ENCODE data around the gene COL5A1.
"Not testable (repeated sequence)": the region's sequence is repeated elsewhere in the genome, so short reads cannot be mapped to it uniquely, and the experiment has no call there.

The COL5A1 gene

GRCh38 chr9:134680393-134681060 is 38.9 kb downstream of the COL5A1 start:
- DNase-seq: no peak

- DNase-seq: no peak
These were observed 39.6 kb downstream of the COL5A1 start for GRCh38 chr9:134681061-134681661.

GRCh38 chr9:134682026-134682425 is 40.4 kb downstream of the COL5A1 start:
- DNase-seq: no peak

GRCh38 chr9:134682651-134683364 is 41.2 kb downstream of the COL5A1 start:
- DNase-seq: no peak

GRCh38 chr9:134683714-134684374 is 42.2 kb downstream of the COL5A1 start:
- no peak for DNase-seq

GRCh38 chr9:134684375-134684723 is 42.7 kb downstream of the COL5A1 start:
- DNase-seq: no peak

- not testable (repeated sequence) for DNase-seq
These were observed 43.3 kb downstream of the COL5A1 start for GRCh38 chr9:134684941-134685340.

GRCh38 chr9:134685784-134686183 is 44.2 kb downstream of the COL5A1 start:
- no peak for DNase-seq

GRCh38 chr9:134686896-134687295 is 45.3 kb downstream of the COL5A1 start:
- DNase-seq: no peak

GRCh38 chr9:134687556-134687955 is 46.0 kb downstream of the COL5A1 start:
- no peak for DNase-seq

GRCh38 chr9:134688231-134688630 is 46.6 kb downstream of the COL5A1 start:
- DNase-seq: no peak

GRCh38 chr9:134688661-134689320 is 47.2 kb downstream of the COL5A1 start:
- no peak for DNase-seq

GRCh38 chr9:134689321-134690181 is 47.9 kb downstream of the COL5A1 start:
- peak; percentile 35 to 53 for DNase-seq

GRCh38 chr9:134690301-134690751 is 48.7 kb downstream of the COL5A1 start:
- no peak for DNase-seq

- DNase-seq: no peak
These were observed 49.5 kb downstream of the COL5A1 start for GRCh38 chr9:134690946-134691694.

GRCh38 chr9:134691695-134692572 is 50.3 kb downstream of the COL5A1 start:
- DNase-seq: no peak

GRCh38 chr9:134692573-134692860 is 50.9 kb downstream of the COL5A1 start:
- no peak for DNase-seq

GRCh38 chr9:134693011-134693410 is 51.4 kb downstream of the COL5A1 start:
- DNase-seq: no peak

GRCh38 chr9:134693641-134694367 is 52.2 kb downstream of the COL5A1 start:
- no peak for DNase-seq

GRCh38 chr9:134694368-134694665 is 52.7 kb downstream of the COL5A1 start:
- no peak for DNase-seq
